ENCODE data around the gene MIR17HG.
"Not testable (repeated sequence)": the region's sequence is repeated elsewhere in the genome, so short reads cannot be mapped to it uniquely, and the experiment has no call there.

MIR17HG gene

DNA sequence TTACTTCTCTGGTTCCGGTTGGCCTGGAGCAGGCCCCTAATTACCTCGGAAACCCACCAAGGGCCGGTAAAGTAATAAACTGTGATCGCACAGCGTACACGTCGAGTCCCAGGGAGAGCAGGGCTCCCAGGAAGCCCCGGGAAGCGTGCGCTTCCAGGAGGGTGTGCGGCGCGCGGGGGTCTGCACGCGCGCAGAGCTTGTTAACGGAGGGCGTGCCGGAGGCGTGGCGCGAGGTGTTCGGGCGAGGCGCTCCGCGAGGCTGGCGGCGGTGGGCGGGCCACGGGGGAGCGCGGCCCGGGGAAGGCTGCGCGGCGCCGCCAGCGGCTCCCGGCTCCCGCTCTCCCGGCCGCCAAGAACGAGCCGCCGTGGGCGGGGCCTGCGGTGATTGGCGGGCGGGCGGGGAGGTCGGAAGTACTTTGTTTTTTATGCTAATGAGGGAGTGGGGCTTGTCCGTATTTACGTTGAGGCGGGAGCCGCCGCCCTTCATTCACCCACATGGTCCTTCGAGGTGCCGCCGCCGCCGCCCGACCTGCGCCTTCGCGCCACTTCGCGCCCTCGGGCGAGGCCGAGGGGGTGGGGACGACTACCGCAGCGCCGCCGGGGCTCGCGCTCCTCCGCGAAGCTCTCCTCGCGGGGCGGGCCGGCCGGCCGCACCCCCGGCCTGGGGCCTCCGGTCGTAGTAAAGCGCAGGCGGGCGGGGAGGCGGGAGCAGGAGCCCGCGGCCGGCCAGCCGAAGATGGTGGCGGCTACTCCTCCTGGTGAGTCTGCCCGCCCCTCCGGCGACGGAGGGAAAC, at the start of gene MIR17HG:
MIR17HG (plus strand) TSS at position 486 of the 794 bp plus-strand sequence.
- peak; percentile 92 for DNase-seq

DNA sequence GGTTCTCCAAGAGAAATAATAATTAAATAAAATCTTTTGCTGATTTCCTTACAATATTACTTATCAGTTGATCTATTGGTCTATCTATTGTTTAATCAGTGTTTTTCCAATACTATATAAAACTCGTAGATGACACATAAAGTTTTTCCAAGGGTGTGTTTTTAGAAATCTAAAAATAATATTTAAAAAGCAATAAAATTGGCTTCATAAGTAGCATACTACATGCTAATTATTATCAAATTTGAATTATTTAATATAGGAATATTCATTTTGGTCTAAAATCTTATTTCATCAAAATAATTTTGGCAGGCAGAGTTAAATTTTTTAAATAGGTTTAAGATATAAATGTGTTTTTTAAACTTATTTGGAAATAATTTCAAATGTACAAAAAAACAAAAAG, 49.4 kb upstream of the MIR17HG start:
- DNase-seq, result no peak

DNA sequence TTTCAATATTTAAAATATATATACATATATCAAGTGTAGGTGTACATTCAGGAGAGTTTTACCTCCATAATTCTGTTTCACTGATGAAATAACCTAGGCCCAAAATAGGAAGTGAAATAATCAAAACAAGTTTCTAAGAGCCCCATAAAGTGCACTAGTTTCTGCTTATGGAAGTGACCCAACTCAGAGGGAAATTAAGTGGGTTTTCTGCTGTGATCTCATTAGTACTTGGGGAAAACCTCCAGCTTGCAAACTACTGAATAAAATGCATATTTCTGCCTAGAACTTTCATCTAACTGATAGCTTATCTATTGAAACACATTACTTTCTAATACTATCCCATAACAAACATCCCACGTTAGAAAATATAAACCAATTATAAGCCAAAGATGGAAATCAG, 45.4 kb upstream of the MIR17HG start:
- no peak for DNase-seq

DNA sequence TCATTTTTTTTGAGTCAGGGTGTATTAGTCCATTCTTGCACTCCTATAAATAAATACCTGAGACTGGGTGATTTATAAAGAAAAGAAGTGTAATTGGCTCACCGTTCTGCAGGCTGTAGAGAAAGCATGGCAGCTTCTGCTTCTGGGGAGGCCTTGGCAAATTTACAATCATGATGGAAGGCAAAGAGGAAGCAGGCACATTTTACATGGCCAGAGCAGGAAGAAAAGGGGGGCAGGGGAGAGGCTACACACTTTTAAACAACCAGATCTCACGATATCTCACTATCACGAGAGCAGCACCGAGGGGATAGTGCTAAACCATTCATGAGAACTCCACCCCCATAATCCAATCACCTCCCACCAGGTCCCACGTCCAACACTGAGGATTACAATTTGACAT, 44.5 kb upstream of the MIR17HG start:
- DNase-seq, result no peak

DNA sequence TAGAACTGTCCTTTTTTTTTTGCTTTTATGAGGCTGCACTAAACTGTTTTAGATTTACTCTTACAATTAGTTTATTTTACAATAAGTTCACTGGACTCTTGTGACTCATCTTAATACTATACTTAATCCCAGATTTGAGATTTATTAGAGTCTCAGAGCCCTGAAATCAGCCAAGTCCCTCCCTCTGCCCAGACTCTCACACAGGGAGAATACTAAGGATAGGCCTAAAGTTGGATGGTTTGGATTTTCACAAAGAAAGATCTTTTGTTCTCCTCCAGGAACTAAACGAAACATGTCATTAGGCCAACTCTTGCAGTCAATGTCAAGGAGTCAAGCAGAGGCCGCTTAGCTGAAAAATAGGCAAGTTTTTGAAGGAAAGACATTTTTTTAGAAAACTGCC, 42.7 kb upstream of the MIR17HG start:
- DNase-seq, result no peak

DNA sequence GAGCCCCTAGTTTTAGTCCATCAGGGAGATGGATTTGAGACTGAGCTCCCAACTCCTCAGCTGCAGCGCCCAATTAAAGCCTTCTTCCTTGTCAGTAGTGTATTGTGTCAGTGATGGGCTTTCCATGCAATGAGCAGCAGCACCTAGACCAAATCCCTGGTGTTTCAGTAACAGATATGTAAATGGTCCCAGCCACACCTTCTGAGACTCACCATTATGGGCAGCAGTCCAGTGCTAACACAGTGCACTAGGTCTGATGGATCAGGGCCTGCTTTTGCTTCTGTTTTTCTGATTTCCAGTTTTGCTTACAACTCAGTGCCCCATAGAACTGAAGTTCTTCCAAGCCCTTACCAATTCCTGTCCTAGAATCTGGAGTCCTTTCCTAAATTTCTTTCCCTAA, 41.8 kb upstream of the MIR17HG start:
- DNase-seq, result no peak

DNA sequence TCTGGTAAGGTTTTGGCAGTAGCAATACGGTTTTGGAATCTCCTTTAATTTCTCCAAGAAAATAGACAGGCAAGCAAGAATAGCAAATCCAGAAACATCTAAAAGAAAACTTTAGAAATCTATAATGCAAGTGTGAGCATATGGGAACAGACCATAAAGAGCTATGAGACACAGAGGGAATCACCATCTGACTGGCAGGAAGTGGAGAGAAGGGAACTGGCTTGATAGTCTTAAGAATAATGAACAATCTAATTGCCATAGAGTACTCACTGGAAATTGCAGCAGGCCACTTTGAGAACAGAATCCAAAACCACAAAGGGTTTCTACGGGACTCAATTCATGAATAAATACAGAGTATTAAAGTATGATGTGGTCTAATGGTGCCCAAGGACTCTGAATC, 39.6 kb upstream of the MIR17HG start:
- DNase-seq, result no peak

DNA sequence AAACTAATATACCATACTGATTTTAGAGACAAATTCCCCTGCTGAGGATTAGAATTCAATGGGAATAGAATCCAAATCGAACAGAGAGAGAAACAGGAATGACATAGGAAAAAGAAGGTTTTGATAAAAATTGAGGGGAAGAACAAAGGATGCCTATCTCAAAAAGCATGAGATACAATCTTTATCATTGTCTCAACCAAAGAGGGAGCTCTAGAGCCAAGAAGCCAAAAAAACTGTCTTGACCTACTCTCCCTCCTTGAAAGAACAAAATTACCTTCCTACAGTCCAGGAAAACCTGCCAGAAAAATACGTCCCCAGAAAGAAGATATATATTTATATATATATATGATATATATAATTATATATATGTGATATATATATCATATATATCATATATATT, 39.2 kb upstream of the MIR17HG start:
- DNase-seq, result no peak

DNA sequence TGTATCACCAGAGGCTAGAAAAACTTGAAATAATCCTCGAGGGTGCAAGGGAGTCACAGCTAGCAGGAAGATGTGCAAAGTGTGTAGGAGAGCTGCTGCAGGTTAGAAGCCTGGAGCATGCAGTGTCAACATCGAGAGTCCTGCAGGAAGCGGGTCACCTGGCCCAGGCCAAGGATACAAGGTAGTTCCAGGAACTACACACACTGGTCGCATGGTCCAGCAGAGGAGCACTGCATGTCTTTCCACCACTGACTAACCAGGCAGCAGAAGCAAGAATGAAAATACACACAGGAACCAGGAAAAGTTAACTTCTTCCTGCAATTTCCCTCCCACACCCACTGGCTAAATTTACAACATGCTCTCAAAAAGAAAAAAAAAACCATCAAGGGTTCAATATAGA, 36.0 kb upstream of the MIR17HG start:
- no peak for DNase-seq

DNA sequence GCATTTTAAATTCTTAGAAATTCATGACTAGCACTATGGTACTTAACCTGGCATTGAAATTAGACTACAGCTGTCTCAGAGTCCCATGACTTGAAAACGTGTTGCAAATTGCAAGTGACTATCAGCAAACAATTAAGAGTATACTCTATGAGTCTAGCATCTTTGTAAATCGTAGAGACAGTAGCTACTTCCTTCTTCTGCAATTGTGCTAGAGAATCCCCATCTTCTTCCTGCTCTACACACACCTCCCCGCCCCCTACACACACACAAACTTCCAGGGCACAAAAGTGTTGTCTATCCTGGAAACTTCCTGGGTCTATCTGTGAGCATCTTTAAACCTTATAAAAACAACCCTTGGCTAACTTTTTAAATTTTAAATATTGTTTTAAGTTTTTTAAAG, 35.2 kb upstream of the MIR17HG start:
- DNase-seq, result no peak

DNA sequence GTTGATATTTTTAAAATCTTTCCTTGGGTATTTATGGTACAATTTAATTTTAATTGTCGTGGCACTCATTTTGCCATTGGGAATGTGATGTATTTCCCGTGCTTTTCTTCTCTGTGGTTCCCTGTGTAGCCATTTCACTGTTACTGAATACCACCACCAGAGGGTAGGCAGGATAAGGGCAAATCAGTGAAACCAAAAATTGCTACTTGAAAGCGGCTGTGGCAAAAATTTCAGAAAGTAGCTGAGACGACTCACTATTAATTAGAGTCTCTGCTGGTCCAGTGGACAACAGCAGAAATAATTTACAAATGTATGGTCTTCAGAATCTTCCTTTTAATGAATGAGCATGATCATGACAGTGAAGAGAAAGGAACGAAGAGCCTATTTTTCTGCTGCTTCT, 34.4 kb upstream of the MIR17HG start:
- no peak for DNase-seq

DNA sequence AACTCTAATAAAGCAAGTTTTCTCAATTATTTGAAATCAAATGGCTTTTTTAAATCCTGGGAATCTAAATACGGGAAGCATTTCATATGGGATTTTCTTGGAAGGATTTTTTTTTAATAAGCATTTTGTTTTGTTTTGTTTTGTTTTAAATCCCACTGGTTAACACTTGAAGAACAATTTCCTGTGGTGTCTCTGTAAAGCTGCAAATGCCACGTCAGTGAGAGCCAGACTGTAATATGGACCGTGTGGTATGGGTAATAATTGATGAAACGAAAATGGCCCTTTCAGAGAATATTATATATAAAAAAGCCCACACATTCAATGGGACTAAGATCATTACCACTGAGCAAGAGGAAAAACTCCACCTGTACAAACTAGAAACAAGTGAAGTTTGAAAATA, 33.9 kb upstream of the MIR17HG start:
- DNase-seq, result no peak

DNA sequence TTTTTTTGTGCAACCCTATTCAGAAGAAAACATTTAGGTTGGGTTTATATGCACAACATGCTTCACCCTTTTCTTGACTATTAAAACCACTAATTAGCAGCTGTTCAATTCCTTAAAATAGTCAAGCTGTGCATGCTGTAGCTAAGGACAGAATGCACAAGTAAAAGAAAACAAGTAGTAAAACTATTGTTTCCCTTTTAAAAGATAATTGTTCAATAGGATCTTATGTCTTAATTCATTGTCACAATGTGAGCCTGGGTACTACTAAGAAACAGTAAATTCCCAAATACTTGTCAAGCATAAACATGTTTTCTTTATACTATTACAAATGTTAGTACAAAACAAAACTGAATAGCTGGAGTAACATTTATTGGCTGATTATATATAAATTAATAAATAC, 32.6 kb upstream of the MIR17HG start:
- DNase-seq, result no peak

DNA sequence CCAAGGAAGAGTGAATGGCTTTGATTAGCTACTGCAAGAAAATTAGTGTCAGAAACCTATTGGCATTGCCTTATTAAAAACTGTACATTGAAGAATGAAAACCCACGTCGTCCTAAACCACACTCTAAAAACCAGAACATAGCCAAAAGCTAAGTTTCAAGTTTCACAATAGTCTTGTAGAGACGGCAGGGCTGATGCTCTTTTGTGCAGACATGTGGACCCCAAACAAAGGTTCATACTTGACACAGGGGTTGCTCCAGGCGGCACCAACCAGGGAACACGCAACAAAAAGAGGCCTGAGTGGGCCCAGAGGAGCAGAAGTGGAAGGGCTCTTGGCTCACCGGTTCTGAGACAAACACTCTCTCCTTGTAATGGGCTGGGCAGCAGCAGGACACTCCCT, 28.6 kb upstream of the MIR17HG start:
- no peak for DNase-seq

DNA sequence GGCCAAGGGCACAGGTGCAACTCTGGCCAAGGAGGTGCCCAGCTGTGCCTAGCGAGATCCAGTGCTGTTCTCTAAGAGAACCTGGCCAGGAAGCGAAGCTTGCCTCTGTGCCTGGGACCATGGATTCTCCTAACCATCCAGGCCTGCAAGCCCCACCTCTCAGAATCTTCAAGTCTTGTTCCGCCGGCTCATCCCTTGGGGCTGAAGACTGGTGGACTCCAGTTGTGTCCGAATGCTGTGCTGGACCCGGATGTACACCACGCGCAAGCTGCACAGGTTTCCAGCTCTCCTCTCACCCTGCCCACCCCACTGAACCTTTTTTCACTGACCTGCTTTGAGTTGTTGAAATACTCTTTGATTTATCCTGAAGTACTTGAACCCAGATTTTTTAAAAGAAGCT, 27.5 kb upstream of the MIR17HG start:
- DNase-seq, result no peak

DNA sequence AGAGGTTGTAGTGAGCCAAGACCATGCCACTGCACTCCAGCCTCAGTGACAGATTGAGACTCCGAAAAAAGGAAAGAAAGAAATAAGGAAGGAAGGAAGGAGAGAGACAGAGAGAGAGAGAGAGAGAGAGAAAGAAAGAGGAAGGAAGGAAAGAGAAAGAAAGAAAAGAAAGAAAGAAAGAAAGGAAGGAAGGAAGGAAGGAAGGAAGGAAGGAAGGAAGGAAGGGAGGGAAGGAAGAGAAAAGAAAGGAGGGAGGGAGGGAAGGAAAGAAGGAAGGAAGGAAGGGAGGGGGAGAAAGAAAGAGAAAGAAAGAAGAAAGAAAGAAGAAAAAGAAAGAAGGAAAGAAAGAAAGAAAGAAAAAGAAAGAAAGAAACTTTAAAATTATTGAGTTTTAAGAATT, 26.5 kb upstream of the MIR17HG start:
- DNase-seq, result not testable (repeated sequence)

DNA sequence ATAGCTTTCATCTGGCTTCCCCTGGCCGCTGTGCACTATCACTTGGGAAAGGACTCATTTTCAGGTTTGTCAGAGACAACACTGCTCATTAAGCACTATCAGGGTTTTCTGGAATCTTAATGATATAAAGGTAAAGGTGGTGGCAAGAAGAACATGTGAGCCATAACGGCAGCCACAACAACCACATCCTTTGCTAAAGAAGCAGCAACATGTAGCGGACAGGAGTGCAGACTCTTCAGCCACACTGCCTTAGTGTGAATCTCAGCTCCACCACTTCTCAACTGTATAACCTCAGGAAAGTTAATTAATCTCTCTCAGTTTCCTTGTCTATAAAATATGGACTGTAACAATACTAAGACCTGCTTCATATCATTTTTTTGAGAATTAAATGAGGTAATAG, 24.1 kb upstream of the MIR17HG start:
- DNase-seq, result no peak

DNA sequence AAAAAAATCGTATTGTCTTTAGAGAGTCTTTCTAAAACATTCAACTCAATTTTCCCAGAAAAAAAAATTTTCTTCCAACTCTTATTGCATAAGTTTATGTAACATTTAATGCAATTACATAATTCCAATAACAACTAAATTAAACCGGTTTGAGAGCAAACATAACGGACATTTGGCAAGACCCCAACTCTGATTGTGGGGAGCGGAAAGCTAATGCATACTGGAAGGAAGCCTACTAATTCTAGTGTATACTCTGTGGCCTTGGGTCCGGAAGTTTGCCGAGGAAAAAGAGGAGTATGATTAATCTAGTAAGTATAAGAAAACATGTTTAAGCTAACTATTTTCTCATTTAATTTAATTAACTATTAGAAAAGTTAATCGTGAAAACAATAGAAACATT, 21.3 kb upstream of the MIR17HG start:
- DNase-seq, result no peak

DNA sequence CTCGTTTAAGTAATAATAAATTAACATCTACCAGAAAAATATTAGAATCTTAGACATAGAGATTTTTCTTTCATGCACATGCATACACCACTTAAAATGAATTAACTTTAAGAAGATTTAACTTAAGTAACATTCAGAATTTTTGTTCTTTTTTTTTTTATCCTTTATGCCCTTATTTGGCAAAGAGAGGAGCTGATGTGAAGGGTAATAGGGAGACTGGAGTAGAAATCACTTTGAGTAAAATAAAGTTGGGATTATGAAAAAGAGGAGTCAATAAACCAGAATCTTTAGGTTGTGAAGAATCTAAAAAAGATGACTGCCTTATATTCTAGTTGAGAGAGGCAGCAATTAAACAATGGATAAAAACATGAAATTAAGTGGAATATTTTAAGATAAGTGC, 18.8 kb upstream of the MIR17HG start:
- no peak for DNase-seq

DNA sequence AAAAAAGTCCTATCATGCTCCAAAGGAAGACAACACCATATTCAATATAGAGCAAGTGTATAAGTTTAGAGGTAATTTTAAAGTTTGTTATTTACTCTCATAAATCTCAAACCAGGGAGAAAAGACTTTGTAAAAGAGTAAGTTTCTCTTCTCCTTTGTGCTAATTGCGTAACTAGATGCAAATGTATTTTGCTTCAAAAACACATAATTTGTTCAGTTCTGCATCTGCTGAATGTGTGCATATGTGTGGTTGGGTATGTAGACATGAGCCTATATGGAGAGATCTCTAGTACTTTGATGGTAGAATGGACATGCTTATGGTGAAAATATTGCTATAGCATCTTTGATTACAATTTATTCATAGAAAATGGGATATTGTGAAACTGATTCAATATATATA, 17.8 kb upstream of the MIR17HG start:
- no peak for DNase-seq

DNA sequence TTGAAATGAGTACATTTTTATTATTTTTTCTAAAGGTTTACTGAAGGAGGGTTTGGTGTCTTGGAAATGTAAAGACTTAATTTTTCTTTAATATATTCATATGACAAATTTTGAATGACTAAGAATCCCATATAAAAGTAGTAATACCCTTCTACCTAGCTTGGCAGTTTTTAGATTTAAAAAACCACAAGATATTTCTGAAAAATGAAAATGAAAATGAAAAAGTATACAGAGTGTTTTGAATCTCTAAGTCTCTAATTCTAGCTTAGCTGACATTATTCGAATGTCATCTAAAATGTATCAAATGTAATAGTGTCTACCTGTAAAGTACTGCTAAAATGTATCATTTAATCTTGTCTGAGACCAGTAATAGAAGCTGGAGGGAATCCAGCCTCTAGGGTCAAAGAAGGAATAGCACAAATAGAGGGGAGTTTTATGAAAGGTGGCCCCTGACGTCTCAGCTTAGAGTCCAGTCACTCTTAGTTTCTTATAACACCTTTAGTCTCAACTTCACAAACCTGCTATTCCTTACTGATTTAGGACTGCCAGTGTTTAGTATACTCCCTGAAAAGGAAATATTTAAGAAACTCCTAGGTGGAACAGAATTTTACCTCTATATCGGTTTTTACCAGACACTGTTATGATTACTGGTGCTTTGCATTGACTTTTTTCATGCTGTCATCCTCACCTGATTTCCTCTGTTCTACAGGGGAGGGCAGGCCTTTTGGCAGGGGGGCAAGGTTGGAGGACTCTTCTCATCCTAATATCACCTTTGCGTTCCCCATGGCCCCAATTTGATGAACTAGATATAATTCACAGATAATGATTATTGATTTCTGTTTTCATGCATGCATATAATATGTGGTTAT, 16.2 kb upstream of the MIR17HG start:
- no peak for DNase-seq

DNA sequence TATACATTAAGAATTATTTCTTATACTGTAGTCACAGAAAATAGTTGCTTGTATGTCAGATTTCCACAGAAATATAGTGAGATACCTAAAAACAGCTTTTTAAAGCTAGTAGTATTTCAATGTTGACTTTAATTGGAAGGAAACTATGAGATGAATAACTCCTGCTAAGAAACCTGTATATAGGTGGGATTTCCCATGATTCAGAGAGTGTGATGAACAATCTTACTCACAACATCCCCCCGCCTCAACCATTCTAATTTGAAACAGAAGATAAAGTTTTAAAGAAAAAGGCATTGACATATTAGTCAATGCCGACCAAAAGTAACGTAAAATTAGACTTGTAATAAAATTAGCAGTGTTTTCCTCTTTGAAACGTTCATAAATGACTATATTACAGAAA, 1.4 kb upstream of the MIR17HG start:
- no peak for DNase-seq

DNA sequence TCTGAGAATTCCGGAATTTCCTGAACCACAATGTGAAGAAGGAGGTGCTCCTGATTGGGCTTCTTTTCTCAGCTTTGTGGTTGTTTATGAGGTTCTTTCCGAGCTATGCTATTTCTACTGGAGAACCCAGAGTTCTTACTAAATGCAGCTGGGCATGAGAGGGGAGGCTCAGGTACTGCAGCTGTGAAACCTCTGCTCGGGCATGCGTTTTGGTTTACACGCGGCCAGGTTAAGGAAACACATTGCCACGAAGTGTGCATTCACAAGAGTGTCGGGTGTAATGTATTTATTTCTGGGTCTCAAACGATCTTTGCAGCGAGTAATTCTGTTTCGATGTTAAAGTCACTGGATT, 661 bp upstream of the MIR17HG start:
- DNase-seq, result peak; percentile 30
